ENCODE results near the gene NRG2.

GRCh38 chr5:139859013-139859412 is 184.1 kb downstream of the NRG2 start:
- no peak for TF ChIP-seq POLR2A (IDR thresholded peaks at IDR 0.05)
- no peak for TF ChIP-seq CTCF (IDR thresholded peaks at IDR 0.05)

Measured in thyroid gland (tissue), 4 donors.